Right hindlimb (tissue), 1 donor: ENCODE data around the gene ITM2C.

Experiments used
- DNase-seq: peaks from one replicate; pipeline ENCODE4 v3.0.0-alpha.2; 2018

The ITM2C gene

DNA sequence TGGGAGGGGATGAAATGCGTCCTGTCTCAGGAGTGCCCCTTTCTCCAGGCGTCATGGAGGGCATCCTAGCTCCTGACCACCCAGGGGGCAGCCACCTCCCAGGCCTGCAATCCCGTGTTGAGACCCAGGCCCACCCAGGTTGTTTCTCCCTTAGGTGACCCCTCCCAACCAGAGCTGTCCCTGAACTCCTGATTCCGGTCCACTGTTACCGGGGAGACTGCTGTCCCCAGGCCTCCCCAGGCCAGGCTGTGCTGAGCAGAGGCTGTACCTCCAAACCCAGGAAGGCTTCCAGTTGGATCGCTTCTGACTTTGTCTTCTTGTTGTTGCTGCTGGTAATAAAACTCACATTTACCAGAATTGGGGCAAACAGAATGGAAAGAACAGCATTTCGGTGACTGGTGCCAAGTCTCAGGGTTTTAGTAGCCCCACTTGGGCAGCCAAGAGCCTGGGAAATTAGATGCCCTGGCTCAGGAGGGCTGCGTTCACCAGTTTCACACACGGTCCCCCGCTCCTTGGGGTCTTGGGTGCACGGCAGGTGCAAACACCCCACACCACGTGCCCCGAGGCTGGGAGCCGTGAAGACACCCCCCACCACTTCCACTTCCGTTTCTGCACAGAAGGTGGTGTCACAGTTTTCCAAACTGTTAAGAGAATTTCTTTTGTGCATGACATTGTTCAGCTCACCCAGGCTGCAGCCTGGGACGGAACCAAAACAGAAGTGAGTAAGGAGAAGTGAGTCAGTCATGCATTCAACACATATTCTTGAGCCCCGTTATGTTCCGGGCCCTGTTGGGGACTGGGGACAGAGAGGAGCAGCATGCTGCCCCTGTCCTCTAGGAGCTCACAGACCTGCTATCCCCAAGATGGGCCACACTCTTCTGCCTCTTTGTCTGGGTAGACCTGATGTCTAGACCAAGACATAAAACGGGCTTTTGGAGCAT is 29.4 kb downstream of the ITM2C start:
- DNase-seq, result no peak

DNA sequence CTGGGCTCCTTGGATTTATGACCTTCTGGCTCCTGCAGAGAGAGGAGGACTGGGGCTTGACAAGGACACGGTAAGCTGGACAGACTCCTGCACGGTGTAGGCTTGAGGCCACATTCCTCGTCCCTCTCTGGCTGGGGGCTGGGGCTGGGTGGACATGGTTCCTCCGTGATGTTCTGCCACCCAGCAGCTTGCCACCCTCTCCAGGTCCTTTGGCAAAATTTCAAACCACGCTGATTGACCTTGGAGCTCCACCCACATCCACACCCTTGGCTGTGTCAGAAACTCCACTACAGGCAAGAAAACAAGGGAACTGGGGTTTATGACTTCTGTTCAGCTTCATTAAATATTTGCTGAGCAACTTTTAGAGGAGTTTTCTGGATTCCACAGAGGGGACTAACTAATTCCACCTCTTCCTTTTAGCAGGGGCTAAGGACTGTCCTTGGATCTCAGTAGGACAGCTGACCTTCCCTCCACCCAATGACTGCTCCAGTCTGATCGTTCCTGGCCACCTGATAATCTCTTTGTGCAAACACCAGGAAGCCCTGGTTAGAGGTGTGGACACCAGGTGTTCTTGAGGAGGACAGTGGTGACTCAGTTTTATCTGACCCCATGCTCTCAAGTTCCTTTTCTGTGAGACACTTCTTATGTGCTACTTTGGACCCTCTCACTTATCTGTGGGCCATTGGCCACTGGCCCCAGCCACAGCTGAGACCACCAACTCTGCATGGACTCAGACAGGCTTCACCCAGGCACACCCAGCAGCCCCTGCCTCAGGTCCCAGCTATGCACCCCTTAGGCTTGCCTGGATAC is 31.0 kb downstream of the ITM2C start:
- DNase-seq, result no peak

DNA sequence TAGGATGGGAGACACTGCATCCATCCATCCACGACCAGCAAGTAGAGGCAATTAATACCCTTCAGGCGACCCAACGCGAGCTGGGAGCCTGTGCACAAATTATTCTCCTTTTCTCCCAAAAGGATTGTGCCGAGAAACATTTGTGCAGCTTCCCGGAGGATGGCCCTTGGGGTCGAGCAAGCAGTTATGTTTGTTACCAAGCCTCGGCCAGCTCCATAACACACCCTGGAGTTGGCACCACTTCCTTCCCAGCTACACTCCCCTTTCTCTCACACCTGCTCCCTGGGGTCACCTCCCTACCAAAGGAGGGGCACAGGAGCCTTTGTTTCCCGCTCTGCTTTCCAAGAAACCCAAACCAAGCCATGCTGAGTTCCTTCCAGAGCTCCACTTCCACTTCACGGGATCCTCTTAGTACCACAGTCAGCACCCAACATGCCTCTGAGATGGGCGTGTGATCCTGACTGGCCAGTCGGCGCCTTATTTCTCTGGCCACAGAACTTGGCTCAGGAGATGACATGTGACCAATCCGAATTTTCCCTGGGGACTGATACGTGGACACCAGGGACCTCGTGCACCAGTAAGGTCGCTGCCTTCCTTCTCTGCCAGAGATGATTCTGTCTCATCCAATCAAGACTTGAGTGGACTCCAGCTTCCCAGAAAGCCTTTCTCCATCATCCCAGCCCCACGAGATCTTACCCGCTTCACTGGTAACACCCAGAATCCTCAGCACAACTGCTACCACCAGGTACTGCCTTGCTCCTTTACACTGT is 31.8 kb downstream of the ITM2C start:
- no peak for DNase-seq

DNA sequence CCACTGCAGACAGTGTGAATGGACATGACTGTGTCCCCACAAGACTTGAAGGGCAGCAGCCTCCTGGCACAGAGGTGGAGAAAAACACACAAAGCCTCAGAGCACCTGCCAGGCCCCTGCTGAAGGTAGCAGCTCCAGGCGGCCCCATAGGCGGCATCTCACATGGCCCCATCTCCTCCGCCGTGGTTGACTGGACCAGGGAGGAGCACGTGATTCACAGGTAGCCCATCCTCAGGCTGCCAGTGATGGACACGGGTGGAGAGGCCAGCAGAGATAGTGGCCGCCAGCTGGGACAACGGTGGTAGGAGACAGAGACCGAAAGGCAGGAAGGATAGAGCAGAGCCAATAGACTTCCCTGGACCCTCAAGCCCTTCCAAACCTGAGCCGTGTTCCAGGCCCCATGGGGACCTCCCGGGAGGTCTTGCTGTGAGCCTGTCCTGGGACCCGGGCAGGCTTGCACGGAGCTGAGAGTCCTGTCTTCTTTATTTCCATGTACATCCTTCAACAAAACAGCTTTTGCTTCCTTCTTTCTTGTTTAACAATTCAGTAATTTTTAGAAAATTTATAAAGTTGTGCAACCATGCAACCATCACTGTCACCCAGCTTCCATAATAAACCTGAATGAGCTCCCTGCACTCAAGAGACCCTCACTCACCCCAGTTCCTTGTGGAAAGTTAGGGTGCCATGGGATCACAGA is 33.4 kb downstream of the ITM2C start:
- DNase-seq, result no peak

DNA sequence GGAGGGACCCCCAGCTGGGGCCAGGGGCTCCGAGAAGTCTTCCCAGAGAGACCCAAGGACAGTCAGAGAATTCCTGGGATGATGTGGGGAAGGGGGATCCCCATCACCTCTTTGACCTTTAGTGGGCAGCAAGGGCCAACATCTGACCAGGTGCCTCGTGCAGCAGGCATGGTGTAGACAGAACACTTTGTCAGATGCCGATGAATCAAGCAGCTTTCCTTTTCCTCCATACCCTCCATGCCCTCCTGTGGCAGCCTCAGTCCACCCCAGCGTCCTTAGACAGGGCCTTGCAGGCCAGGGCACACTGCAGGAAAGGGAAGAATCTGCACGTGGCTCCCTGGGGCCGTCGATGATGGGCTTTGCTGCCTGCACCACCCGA is 34.0 kb downstream of the ITM2C start:
- no peak for DNase-seq

DNA sequence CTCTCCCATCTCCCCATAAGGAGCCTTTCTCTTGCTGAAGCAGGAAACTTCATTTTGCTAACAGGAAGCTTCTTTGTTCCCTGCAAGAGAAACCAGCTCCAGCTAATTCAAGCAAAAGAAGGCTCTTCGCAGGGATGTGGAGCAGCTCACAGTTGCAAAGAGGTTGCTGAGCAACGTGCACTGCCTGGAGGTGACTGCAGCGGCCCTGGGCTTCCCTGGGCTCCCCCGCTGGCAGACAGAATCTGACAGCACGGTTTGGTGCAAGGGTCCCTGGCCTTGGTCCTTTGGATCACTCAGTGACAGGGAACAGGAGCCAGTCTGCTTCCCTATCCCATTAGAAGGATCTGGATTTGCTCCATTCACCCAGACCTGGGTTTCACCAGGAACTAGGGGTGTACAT is 34.5 kb downstream of the ITM2C start:
- DNase-seq, result no peak

DNA sequence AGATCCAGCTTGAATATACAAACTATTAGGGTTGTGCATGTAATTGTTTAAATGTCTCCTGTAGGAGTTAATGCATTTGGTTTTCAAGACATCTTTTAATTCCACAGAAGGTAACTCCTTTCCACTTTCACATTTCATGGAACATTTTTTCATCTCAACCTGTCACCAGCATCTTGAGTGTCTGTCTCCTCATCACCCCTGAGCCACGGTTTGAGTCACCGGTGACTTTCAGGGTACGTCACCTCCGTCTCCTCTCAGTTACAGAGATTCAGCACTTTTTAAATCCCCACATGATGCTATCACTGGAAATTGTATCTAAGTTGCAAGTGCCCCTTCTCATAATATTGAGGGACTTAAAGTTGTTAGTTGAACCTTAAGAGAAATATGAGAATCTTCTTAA is 35.0 kb downstream of the ITM2C start:
- no peak for DNase-seq

DNA sequence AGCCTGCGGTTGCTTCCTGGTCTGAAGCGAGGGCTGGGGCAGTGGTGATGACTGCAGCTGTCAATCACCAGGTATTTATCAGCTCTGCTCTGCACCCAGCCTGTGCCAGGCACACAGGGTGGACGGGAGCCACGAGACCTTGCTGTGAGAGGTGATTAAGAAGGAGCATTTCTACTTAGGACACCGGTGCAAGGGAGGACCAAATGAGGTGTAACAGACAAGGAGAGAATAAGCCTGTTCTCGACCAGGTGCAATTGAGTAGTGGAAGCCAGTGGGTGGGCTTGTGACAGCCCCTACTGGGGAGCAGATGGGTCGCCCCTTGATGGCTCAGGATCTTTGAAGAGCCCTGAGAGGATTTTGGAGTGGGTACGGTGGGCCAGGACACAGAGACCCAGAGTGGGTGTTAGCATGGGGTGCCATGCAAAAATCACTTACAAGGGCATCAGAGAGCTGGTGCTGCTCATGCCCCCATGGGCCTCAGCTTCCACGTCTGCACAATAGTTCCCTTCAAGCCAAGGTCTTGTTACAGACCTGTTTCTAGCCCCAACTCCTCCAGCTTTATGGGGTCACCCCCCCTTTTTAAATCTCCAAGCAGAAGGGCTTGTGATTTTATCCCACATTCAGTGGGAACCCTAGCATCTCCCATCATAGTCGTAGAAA is 35.7 kb downstream of the ITM2C start:
- no peak for DNase-seq

DNA sequence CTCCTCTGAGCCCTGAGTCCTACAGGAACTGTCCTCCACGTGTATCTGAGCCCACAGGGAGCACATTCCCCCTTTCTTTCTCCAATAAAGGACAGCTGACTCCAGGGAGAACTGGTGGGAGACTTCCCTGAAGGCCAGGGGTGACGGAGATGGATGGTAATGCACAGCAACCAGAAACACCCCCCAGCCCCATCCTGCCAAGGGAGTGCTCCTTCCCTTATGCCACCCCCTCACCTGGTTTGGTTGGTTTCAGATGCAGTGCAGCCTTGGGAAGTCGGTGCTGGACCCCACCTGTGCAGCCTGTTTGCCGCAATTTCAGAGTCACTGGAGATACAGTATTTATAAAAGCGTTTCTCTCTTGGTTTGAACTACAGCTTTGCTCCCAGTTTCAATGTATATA is 36.3 kb downstream of the ITM2C start:
- DNase-seq, result no peak

DNA sequence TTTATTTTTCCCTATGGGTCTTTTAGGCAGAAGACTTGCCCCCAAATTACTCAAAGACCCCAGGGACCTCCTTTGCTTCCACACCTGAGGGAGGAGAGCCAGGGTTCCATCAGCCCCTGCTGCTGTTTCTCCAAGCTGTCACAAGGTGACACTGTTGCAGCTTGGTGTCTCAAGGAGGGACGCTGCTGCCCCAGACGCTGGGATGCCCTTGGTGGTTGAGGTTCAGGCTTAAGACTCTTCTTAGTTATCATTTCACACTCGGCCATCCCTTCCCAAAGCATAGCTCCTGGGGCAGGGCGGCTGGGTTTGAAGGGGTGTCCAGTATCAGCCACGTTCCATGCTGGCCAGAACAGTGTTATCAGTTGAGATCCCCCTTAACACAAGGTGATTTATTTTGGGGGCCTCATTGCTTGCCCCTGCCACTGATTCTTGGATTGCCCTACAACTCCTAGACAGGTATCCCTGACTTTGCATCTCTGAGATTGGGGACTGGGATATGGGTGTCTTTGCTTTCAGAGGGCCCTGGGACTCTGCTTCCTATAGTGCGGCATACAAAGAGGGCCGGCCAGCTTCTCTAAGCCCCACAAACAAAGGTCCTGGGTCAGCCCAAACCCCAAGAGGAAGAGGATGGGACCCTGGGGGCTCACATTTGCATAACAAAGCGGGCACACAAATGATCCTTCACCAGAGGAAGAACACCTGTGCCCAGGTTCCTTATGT is 37.6 kb downstream of the ITM2C start:
- peak; percentile 45 for DNase-seq

DNA sequence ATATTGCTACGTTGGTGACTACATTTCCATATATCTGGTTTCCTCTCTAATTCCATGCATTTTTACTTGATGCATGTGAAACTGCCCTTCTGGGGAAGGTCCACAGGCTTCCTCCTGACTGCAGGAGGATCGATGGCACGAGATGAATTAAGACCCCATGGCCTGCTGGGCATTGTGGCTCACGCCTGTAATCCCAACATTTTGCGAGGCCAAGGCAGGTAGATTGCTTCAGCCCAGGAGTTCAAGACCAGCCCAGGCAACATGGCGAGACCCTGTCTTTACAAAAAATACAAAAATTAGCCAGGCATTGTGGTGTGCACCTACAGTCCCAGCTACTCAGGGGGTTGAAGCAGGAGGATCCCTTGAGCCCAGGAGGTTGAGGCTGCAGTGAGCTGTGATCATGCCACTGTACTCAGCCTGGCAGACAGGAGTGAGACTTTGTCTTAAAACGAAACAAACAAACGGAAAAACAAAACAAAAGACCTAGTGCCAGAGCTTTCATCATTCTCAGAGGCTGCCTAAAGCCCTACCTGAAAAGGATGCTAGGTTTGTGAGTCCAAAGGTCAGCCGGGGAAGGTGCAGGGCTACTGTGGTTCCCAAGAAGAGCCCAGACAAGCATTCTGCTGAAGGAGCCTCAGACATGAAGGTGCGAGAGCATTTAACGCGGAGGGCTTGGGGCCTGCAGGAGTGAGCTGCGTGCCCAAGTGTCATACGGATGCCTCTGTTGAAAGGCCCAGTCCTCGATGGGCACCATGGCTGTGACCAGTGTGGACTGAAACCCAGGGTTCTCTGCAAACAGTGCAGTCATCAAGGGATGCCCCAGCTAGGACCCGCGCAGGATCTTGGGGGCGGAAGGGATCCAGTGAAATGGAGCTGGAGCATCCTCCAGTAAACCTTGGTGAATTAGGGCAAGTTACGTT is 38.7 kb downstream of the ITM2C start:
- no peak for DNase-seq

DNA sequence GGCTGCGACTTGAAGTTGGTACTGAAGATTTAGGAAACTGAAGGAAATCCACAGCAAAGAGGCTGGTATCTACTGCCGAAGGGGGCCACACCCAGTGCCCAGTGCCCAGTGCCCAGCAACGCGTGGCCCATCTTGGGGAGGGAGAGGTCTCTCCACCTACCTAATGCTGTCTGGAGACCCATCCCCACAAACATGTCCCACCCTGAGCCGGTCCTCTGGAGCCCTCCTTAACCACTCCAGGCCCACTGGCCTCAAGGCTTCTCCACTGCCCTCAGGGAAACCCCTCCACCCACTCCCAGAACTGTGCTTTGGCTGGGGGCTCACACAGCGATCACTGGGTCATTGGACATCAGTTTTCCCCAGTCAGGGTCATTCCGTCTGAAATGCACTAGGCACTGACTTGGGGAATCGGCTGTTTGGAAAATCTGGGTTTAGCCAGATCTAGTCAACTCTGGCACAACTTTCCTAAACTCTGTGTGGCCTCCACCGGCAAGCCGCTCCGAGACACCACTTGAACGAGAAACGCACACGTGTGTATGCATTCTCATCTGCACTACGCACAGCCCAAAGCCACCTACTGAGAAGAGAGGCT is 40.2 kb downstream of the ITM2C start:
- DNase-seq, result no peak

DNA sequence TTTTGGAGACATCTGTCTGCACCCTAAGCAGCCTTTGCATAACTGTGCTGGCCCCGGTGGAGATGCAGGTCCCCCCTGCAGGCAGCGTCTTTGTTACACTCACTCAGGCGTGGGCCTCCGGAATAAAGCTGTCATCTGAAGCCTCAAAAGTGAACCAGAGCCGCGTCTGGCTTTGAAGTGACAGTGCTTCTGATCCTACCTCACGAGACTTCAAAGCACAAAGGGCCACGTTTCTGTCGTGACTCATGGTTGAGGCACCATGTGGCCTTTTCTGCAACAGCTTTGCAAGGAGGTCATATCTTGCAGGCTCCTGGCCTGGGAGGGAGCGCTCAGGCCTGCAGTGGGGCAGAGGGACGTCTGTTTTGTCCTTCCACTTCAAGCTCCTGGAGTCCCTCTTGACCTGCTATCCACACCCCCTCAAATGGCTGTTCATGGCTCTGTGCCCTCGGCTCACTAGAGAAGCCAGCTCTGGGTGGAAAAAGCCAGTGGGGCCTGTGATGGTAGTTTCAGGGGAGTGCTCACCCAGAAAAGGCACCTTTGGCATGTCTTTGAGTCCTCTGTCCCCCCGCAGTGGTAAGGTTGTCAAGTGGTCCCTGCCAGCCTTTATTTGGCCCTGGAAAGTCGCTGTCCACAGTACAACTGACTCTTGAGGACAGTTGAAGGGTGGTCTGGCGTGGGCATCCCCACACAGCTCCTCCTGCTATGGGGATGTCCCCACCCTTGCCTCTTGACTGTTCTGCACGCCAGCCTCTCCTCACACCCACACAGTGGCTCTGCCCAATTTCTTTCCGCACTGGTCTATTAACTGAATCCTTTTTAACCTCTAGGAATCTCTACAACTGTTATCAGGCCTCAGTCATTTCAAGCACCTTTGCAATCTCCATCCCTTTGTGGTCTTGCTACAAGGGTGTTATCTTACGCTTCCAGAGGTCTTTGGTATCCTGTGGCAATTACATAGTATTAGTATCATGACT is 41.0 kb downstream of the ITM2C start:
- DNase-seq, result no peak

DNA sequence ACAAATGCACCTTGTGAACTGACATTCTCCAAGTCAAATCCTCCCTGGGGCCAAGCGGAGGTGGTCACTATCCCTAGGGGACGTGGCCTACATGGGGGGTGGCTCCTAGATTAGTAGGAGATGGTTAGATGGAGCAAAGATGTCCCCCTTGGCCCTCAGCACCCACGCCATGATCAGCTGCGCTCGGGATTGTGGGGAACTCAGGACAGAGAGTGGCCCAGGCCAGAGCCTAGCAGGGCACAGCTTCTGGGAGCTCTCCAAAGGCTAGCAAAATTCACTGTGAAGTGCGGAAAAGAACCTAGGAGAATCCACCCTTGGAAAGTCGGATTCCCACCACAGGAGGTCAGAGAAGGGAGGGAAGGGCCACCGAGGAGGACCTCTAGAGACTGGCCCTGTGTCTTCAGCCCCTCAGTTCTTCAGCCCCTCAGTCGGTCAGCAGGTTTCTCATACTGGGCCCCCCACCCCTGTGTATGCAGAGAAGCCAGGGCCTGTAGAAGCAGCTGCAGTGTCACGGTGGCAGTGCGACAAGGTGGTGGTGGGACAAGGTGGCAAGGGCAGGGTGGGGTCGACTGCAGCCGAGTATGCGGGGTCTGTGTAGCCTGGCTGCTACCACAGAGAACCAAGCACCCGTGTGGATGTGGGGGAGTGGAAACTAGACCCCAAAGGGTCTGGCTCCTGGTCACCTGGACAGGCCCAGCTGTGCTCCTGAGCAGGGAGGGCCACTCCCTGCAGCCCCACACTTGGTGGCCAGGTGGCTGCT is 41.9 kb downstream of the ITM2C start:
- DNase-seq, result no peak

DNA sequence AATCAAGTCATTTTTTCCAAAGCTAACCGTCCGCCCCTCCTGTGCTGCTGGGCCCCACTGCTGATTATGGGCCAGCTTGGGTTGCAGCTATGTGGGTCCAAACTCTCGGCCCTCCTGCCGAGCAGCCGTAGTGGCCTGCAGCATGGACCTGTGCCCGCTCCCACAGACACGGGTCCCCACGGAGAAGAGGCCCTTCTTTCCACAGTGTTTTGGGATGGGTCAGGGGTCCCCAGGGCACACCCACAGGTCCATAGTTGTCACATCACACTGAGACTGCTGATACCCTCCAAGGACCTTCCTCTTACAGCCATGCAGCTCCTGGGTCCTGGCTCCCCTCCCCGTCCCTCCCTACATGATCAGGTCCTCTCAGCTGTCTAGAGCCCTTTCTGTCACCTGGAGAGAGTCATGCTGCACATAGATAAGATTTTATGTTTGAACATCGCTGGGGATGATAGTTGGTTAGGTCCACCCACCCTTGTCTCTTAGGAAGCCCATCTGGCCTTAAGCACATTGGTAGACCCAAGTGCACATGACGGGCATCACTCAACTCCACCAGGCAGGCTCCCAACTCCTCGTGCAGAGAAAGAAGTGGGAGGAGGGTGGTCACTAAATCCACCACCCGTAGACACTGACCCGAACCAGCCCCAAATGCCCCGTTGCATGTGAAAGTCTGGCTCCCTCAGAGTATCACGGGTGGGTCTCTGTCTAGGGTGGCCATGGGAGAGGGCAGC is 42.8 kb downstream of the ITM2C start:
- no peak for DNase-seq

DNA sequence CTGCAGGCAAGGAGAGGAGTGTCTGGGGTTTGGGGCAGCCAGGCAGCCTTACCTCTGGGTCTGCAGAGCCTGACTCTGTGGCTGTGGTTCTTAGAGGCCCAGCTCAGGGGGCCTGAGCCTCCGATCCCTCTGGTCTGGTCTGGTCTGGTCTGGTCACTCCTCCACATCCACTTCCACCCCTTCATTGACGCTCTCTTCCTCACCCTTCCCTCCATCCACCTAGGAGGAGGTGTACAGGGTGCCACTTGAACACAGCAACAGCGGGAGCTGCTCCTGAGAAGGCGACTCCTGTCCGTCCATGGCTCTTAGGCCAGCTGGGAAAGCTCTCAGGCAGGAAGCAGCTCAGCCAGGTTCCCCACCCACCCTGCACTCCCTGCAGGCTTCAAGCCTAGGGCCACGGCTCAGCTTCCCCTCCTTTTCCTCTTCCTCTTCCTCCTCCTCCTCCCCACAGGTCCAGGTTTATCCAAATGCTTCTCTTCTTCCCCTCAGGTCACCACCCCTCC is 43.4 kb downstream of the ITM2C start:
- DNase-seq, result no peak
